Measurements from ENCODE around the gene ZMYM3. TPM values are rescaled to one million over a fixed set of nuclear protein-coding genes. Genes with fewer than 3 reads are reported as not detected.
"Not testable (repeated sequence)": the region's sequence is repeated elsewhere in the genome, so short reads cannot be mapped to it uniquely, and the experiment has no call there.

ZMYM3 gene
- total RNA-seq, 1 donor from 2014 or later: 14.3 TPM

- intact Hi-C loops (cut with micrococcal nuclease): no loop called here
- Histone ChIP-seq H3K4me1 (peaks cover 32% of the 10 kb centered on the region), H3K4me3 (peak overlapping the region; percentile 76), H3K27me3 (ENCODE audit: low read depth) (no peaks in the 10 kb centered on the region), H3K36me3 (no peaks in the 10 kb centered on the region), H3K9me3 (replicated peaks) (no peaks in the 10 kb centered on the region), H3K27ac (replicated peaks) (peak overlapping the region; percentile 92)
- no peak for DNase-seq
- TF ChIP-seq CTCF (IDR thresholded peaks at IDR 0.05; ENCODE audit: borderline replicate concordance): no peak
These were observed 28.8 kb upstream of the ZMYM3 start for GRCh38 chrX:71282514-71283402.

- H3K4me3 ChIP-seq; H3K27ac ChIP-seq (replicated peaks); H3K27me3 ChIP-seq (ENCODE audit: low read depth); H3K9me3 ChIP-seq (replicated peaks); intact Hi-C loops (cut with micrococcal nuclease); DNase-seq; H3K36me3 ChIP-seq: not testable (repeated sequence)
- H3K4me1 ChIP-seq: peaks cover 25% of the 10 kb centered on the region
These were observed 27.4 kb upstream of the ZMYM3 start for GRCh38 chrX:71281300-71281699.

- DNase-seq; H3K4me3 ChIP-seq; intact Hi-C loops (cut with micrococcal nuclease): not testable (repeated sequence)
These were observed 18.4 kb upstream of the ZMYM3 start for GRCh38 chrX:71272313-71272712.

GRCh38 chrX:71269801-71270395 lies 16.0 kb upstream of the ZMYM3 start:
- Histone ChIP-seq H3K4me1 (no peaks in the 10 kb centered on the region), H3K4me3 (no peak overlapping the region), H3K9me3 (replicated peaks) (no peaks in the 10 kb centered on the region), H3K27ac (replicated peaks) (no peak overlapping the region), H3K36me3 (no peaks in the 10 kb centered on the region), H3K27me3 (ENCODE audit: low read depth) (no peaks in the 10 kb centered on the region)
- intact Hi-C loops (cut with micrococcal nuclease): no loop called here
- no peak for DNase-seq
- TF ChIP-seq CTCF (IDR thresholded peaks at IDR 0.05; ENCODE audit: borderline replicate concordance): no peak

More at GRCh38 chrX:71272313-71272712, 18.4 kb upstream of the ZMYM3 start:
- not testable (repeated sequence) for H3K27me3 ChIP-seq (ENCODE audit: low read depth); H3K27ac ChIP-seq (replicated peaks); H3K36me3 ChIP-seq; H3K4me1 ChIP-seq; H3K9me3 ChIP-seq (replicated peaks)

GRCh38 chrX:71268624-71269023 lies 14.7 kb upstream of the ZMYM3 start:
- H3K4me3 ChIP-seq; H3K4me1 ChIP-seq; H3K27ac ChIP-seq (replicated peaks); H3K27me3 ChIP-seq (ENCODE audit: low read depth); DNase-seq; H3K36me3 ChIP-seq; H3K9me3 ChIP-seq (replicated peaks); intact Hi-C loops (cut with micrococcal nuclease): not testable (repeated sequence)

- Histone ChIP-seq H3K4me3 (no peak overlapping the region), H3K36me3 (no peaks in the 10 kb centered on the region), H3K27ac (replicated peaks) (no peak overlapping the region), H3K9me3 (replicated peaks) (no peaks in the 10 kb centered on the region), H3K4me1 (peaks cover 11% of the 10 kb centered on the region), H3K27me3 (ENCODE audit: low read depth) (no peaks in the 10 kb centered on the region)
- no peak for TF ChIP-seq CTCF (IDR thresholded peaks at IDR 0.05; ENCODE audit: borderline replicate concordance)
- no peak for DNase-seq
- intact Hi-C loops (cut with micrococcal nuclease): no loop called here
These were observed 2.9 kb upstream of the ZMYM3 start for GRCh38 chrX:71256856-71257255.

- Histone ChIP-seq H3K4me1 (peaks cover 11% of the 10 kb centered on the region), H3K36me3 (no peaks in the 10 kb centered on the region), H3K4me3 (no peak overlapping the region), H3K9me3 (replicated peaks) (no peaks in the 10 kb centered on the region), H3K27me3 (ENCODE audit: low read depth) (no peaks in the 10 kb centered on the region), H3K27ac (replicated peaks) (no peak overlapping the region)
- no peak for DNase-seq
- TF ChIP-seq CTCF (IDR thresholded peaks at IDR 0.05; ENCODE audit: borderline replicate concordance): no peak
- intact Hi-C loops (cut with micrococcal nuclease): no loop called here
These were observed 2.1 kb upstream of the ZMYM3 start for GRCh38 chrX:71256051-71256450.

Measured in left ventricle myocardium inferior (tissue), 1 donor.